Gastroesophageal sphincter (tissue), 3 donors: ENCODE measurements around the gene SHANK3.

ENCODE experiments used
- CTCF ChIP-seq, 4 experiments: fragments of 200-600 bp in 2 of 4; fragments of 450-650 bp in 2 of 4; sonication (generic) in 1 of 4; IDR thresholded peaks; one replicate each; pipeline ENCODE4 v1.5.1; 2017 to 2019; ENCODE audit warnings: antibody characterized with exemption in 4 of 4, mild to moderate bottlenecking in 2 of 4, moderate library complexity in 2 of 4
- POLR2A ChIP-seq, 2 donors: fragments of 450-650 bp; IDR thresholded peaks; one replicate each; pipeline ENCODE4 v1.6.1; 2017; ENCODE audit warnings: antibody characterized with exemption in 2 of 2, mild to moderate bottlenecking in 2 of 2, moderate library complexity in 1 of 2

- no peak for TF ChIP-seq CTCF (IDR thresholded peaks at IDR 0.05)
- TF ChIP-seq POLR2A (IDR thresholded peaks at IDR 0.05): no peak
Measured at GRCh38 chr22:50626850-50627641, 45.6 kb upstream of the SHANK3 start.
